Epithelial cell of proximal tubule (primary cell): ENCODE results near the gene TIGD6. TPM values are rescaled to one million over a fixed set of nuclear protein-coding genes. Genes with fewer than 3 reads are reported as not detected.

Experiments used
- DNase-seq: peaks from one replicate; pipeline ENCODE4 v3.0.0-alpha.2; 2011; ENCODE audit warnings: low read depth
- H3K4me3 ChIP-seq: 2 replicates; pipeline ENCODE4 v1.5.1; 2011; ENCODE audit warnings: low read depth, mild to moderate bottlenecking, low read length
- total RNA-seq: library from RNA; depleted of rRNA; stranded (reverse); fragments of >200 nt; gene quantifications from 2 replicates; pipeline ENCODE4 v1.2.3, GENCODE V29; 2015
- TF ChIP-seq, protein P1 (sequence below): conservative IDR thresholded peaks from 2 replicates; pipeline ENCODE4 v1.5.1; 2012; ENCODE audit warnings: low read depth, mild to moderate bottlenecking, low read length

Gene TIGD6
- total RNA-seq, result 0.75 and 3.8 TPM in 2 replicates

DNA sequence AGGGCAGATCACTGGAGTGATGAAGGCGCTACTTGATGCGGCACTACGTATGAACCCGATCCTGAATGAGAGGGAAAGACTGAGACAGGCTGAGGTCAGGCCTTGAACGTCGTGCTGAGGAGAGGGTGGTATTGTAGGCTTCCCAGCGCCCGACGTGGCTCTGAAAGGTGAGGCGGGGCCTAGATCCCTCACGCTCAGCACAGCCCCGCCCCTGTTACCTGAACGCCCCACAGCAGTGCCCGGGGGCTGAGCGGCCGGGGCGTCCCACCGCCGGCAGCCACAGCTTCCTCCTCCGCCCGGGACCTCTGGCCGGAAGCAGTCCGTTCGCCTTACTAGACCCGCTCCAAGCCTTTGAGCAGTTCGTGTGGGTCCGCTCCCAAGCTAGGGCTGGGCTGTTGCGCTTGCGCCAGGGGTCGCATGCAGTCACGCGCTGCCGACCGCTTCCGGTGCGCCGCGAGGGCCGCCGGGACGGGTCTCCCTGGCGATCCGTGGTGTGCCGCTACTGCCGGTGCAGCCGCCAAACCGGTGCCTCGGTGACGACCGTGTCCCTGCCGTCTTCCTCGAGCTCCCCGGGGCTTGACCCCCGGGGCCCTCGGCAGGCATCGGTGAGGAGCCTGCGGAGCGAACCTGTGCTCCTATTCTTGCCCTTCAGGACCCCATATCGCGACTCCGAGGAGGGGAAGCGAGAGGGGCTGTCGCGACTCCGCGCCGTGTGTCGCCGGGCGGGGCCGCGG is at the start of gene TIGD6, which contains the start of gene HMGXB3:
TIGD6 (minus strand) TSS at position 399 of the 734 bp plus-strand sequence. CDS start 4,306 bp downstream, outside the sequence.
HMGXB3 (plus strand) TSS at position 484 of the 734 bp plus-strand sequence. CDS start 4,114 bp downstream, outside the sequence.
- TF ChIP-seq, protein P1, sequence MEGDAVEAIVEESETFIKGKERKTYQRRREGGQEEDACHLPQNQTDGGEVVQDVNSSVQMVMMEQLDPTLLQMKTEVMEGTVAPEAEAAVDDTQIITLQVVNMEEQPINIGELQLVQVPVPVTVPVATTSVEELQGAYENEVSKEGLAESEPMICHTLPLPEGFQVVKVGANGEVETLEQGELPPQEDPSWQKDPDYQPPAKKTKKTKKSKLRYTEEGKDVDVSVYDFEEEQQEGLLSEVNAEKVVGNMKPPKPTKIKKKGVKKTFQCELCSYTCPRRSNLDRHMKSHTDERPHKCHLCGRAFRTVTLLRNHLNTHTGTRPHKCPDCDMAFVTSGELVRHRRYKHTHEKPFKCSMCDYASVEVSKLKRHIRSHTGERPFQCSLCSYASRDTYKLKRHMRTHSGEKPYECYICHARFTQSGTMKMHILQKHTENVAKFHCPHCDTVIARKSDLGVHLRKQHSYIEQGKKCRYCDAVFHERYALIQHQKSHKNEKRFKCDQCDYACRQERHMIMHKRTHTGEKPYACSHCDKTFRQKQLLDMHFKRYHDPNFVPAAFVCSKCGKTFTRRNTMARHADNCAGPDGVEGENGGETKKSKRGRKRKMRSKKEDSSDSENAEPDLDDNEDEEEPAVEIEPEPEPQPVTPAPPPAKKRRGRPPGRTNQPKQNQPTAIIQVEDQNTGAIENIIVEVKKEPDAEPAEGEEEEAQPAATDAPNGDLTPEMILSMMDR, result no peak
- no peak for DNase-seq
- H3K4me3 ChIP-seq, result peak within 1 kb of the TSS; percentile 84

DNA sequence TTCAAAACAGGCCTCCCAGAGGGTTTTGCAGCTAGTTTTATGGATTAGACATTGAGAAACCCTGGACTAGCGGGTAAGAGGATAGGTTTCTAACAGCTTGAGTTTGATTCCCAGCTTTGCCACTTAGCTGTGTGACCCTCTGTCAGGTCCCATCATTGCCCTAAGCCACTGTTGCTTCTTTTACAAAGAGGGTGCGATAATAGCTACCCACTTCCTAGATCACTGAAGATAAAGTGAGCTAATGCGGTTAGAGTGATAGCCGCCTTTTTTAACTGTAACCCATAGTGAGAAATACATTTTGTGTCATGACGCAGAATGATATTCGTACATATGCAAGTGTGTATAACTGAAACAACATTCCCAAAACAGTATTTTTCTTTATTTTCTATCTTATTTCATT is 45.6 kb upstream of the TIGD6 start:
- TF ChIP-seq, protein P1, result no peak
- no peak overlapping the region for H3K4me3 ChIP-seq
- DNase-seq, result no peak

DNA sequence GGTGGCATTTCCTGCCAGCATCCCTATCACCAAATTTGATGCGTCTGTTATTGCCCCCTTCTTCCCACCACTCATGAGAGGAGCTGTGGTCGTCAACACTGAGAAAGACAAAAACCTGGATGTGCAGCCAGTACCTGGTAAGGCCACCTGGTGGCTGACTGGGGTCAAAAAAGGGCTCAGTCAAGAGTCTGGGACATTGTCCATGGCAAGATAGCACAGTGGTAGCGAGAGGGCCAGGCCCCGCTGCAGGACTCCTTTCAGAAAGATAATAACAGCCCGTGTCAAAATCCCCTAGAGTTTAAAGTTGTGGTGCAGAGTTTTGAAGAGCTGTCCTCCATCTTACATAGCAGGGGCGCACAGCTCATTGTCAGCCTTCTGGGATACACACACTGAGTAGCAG is 45.1 kb upstream of the TIGD6 start:
- TF ChIP-seq, protein P1, result peak; percentile 34
- no peak for DNase-seq
- H3K4me3 ChIP-seq, result no peak overlapping the region

DNA sequence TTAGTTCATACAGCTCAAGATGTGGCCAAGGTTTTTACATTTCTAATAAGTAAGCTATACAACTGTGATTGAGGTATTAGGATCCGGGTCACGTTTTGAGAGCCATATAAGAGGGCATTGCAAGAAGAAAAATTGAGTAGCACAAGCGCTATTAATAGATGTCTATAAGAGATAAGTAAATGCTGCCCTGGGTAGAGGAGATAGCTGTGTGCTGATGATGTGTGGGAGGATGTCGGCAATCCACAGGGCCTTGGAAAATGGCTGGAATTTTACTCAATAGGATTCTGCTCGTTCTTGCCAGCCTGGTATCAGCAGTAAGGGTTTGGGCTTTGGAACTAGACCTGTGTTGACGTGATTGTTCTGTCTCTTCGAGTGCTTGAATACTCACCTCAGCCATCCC is 44.3 kb upstream of the TIGD6 start:
- H3K4me3 ChIP-seq, result no peak overlapping the region
- TF ChIP-seq, protein P1, result no peak
- no peak for DNase-seq

DNA sequence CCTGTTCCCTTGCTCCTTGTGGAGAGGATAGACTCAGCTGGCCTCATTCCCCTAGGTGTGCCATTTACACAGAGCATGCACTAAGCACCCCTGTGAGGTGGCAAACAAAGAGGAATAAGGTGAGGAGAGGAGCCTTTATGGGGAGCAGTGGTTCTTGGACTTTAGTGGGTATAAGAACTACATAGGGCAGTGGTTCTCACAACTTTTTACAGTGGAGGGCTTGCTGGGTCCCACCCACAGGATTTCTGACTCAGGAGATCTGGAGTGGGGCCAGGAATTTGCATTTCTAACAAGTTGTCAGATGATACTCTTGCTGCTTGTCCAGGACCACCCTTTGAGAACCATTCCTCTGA is 43.9 kb upstream of the TIGD6 start:
- no peak overlapping the region for H3K4me3 ChIP-seq
- DNase-seq, result no peak
- TF ChIP-seq, protein P1, result no peak

DNA sequence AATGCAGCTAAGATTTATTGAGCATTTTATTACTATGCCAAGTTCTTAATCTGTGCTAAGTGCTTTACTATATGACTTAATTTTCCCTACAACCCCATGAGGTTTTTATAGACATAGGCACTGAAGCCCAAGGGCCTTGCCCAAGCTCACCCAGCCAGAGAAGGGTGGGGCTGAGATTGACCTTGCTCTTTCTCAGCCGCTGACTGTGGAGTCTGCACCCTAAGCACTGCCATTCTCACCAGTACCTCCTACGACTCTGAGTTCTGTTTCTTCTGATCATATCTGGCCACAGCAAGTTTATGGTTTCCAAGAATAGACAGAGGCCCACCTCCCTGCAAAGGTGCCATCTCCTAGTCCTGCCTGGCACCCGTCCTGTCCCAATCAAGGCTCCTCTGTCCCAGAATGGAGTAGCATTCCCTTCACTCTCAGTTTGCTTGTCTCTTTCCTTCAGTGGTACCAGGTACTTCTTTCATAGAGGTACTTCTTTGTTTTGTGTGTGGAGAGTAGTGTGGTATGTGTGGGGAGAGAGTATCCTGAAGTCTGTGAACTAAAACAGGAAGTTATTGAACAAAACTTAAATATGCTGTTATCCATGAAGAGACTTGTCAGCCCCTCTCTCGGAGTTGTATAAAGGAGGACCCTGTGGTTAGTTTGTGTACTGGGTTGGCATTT is 43.3 kb upstream of the TIGD6 start:
- no peak overlapping the region for H3K4me3 ChIP-seq
- DNase-seq, result no peak
- TF ChIP-seq, protein P1, result no peak

DNA sequence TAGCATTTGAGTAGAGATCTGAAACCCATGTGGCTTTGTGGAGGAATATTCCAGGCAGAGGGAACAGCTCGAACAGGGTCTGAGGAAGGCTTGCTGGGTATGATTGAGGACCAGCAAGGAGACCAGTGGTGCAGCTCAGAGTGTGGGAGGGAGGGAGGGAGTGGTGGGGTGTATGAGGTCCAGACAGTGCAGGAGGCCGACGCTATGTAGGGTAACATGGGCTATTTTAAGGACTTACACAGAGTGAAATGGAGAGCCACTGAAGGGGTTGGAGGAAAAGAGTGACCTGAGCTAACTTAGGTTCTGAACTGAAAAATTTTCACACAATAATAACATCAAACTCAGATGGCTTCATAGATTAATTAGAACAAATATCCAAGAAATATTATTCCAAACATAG is 42.0 kb upstream of the TIGD6 start:
- no peak for DNase-seq
- no peak overlapping the region for H3K4me3 ChIP-seq
- TF ChIP-seq, protein P1, result no peak
